ENCODE data around the gene RAB26.
A peak's percentile ranks its signal among the peaks of the same experiment; 100 is the strongest.
"Not testable (repeated sequence)": the region's sequence is repeated elsewhere in the genome, so short reads cannot be mapped to it uniquely, and the experiment has no call there.

RAB26 gene, protein sequence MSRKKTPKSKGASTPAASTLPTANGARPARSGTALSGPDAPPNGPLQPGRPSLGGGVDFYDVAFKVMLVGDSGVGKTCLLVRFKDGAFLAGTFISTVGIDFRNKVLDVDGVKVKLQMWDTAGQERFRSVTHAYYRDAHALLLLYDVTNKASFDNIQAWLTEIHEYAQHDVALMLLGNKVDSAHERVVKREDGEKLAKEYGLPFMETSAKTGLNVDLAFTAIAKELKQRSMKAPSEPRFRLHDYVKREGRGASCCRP

DNA sequence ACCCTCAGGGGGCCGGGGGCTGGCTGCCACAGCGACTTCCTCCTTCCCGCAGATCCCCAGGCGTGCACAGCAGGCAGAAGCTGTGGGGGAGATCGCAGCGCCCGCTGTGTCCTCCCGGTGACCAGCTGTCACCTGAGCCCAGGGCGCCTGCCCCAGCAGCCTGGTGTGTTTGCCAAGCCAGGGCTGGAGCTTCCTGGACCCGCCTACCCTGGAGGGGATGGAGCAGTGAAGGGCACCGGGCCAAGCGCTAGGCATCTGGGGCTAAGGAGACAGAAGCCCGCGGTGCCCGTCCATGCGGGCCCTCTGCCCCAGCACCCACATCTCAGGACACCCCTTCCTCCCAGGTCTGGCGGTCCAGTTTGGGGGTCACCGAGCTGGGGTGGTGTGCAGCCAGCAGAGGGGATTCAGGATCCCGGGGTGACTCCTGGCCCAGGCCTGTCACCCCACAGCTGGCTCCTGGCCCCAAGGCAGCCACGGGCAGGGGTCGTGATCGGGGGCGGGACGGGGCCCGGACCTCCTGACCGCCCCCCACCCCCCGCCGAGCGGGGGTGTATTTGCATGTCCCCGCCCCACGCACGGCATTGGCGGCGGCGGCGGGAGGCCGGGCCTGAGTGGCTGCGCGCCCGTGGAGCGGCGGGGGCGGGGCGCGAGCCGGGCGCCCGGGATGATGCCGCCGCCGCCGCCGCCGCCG is at the start of gene RAB26:
RAB26 (plus strand) TSS at position 645 of the 691 bp plus-strand sequence. CDS start 159 bp downstream, outside the sequence.
- DNase-seq (ENCODE audit: low read depth) = peak; percentile 32

DNA sequence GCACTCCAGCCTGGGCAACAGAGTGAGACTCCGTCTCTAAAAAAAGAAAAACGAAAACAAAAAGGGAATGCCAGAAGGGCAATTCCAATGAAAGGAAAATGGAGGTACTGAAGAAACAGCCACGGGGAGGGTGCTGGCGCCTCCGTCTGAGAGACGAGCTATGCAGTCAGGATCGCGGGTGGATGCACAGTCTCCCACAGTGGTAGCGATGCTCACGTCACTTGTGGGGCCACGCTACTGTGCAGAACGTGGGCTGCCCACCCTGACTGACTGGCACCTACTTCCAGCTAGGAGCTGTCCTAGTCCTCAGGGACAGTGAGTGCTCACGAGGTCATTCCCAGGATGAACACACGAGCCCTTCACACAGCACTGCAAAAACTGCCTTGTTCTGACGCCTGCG is 46.8 kb upstream of the RAB26 start:
- not testable (repeated sequence) for DNase-seq (ENCODE audit: low read depth)

DNA sequence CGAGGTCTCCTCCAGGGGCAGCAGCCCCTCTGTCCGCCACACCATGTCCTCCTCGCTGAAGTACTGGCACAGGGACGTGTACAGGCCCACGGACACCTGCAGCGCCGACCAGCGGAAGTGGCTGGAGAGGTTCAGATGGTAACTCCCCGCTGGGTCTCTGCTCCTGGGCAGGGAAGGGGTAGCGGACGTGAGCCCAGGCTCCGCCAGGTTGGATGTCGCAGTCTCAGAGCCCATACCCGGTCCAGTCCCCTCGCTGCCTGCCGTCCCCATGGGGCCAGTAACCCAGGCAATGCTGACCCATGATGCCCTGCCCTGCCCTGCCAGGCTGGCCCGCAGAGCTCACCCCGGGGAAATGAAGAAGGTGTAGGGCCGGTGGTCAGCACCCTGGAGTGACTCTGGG is 46.0 kb upstream of the RAB26 start:
- DNase-seq (ENCODE audit: low read depth) = no peak

DNA sequence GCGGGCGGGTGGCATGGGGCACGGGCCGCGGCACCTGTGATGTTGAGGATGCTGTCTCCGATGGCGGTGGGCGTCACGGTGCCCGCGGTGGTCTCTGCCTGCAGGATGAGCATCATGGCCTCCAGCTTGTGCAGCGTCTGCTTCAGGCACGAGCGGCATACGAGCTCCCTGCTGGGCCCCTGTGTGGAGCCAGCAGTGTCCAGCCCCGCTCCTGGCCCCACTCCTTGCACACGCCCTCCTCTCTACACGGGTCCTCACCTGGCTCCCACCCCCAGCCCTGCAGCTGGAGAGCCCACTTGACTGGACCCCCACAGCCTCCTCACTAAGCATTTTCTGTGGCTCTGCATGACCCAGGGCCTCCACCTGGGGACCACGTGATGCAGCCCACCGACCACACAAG is 44.0 kb upstream of the RAB26 start:
- not testable (repeated sequence) for DNase-seq (ENCODE audit: low read depth)

DNA sequence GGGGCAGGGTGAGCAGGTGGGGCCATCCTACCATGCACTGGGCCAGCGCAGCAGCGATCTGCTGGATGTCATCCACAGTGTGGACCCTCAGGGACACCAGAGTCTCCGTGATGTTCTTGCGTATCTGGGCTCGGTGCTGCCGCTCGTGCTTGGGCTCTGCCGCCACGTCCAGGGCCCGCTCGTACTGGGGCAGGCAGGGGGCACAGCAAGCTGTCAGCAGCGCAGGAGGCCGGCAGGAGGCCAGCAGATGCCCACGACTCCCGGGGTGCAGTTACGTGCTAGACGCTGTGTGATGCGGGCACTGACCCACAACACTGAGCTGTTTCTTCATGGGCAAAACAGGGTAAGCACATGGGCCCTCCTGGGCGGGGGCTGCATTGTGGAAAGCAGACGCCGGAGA is 43.1 kb upstream of the RAB26 start:
- not testable (repeated sequence) for DNase-seq (ENCODE audit: low read depth)

DNA sequence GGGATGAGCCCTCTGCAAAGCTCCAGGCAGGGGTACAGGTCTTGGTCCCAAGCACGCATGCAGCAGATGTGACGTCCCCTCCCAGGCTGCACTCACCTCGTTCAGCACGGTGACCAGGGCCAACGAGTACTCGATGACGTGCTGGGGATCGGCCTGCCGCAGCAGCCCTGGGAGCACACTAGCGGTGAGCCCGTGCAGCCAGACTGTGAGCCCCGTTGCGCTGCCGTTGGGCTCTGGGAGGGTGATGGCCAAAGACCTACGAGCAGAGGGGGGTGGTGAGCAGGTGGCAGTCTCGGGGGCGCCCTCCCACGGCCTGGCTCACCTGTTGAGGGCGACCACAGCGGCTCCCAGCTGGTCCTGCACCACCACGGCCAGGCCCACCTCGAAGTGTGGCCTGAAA is 42.7 kb upstream of the RAB26 start:
- not testable (repeated sequence) for DNase-seq (ENCODE audit: low read depth)

DNA sequence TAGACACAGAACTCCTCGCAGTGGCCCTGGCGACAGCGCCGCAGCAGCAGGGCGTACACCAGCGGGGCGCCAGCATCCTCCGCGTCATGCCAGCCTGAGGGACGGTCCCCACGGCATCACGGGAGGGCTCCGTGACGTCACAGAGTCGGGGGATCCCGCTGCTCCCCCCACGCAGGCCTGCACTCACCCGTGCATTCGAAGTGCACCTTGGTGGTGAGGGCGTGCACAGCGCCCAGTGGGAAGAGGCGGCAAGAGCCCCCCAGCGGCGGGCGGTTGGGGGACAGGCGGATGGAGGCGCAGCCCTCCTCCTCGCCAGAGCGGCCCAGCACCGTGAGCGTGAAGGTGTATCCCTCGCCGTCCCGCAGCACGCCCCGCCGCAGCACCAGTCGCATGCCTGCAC is 42.2 kb upstream of the RAB26 start:
- DNase-seq (ENCODE audit: low read depth) = not testable (repeated sequence)

DNA sequence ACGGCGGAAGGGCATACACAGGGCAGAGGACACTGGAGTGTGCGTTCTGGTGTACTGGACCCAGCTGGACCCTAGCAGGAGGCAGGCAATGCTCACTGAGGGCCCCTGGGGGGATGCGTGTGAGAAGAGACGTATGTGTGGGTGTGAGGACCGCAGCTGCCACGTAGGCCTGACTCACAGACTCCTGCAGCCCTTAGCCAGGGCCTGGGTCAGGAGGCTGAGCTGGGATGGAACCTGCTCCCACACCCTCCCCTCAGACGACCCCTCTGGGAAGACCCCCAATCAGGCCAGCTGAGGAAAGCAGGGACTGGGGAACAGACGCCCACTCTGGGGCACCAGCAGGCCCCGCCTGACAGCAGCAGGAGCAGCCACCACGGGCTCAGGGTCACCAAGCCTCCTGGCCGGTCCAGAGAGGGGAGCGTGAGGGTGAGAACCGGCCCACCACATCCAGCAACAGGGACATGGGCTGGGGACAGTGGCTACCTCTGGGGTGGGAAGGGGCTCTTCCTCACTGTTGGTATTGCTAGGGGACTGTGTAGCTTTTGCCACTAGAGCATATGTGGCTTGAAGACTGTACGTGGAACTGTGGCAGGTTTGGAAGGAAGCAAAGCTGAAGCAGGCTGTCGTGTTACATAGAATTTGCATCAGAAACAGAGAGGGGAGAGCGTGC is 41.2 kb upstream of the RAB26 start:
- not testable (repeated sequence) for DNase-seq (ENCODE audit: low read depth)

DNA sequence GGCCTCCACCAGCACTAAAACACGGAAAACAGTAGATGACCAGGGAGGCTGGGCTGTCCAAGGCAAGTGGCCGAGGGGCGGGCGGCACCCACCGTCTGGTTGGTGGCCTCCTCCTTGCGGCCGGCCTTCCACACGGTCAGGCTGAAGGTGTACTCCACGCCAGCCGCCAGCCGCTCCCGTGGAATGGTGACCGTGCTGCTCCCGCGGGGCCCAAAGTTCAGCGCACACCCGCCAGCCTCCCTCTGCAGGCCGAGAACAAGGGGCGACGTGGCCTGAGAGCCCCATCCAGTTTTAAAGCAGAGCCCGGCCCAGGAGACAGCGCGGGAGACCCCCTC is 40.7 kb upstream of the RAB26 start:
- DNase-seq (ENCODE audit: low read depth) = not testable (repeated sequence)

DNA sequence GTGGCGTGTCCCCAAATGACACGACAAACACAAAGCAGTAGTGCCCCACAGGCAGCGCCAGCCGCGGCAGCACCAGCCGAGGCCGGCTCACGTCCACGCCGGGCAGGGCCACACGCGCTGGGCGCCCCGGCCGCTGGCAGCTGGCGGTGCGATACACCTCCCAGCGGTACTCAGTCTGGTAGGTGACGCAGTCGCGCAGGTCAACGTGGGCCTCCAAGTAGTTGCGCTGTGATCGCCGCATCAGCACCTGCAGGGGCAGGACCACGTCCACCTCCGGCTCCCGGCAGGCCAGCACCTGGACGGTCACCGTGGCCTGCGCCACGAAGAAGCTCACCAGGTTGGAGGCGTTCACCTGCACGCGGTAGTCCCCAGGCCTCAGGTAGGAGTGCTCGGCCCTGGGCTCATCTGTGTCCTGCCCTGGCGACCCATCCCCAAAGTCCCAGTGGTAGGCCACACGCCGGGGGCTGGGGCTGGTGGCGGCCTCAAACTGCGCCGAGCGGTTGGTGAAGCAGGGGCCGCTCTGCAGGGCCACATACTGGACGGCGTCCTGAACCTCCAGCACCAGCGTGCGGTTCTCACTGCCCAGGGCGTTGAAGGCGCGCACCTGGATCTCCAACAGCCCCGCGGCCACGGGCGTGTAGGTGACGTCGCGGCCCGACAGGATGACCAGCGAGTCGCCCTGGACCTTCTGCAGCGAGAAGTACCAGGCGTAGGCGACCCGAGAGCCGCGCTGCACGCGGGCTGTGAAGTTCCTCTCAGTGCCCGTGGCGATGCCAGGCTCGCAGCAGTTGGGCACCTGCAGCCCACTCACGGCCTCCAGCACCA is 39.8 kb upstream of the RAB26 start:
- not testable (repeated sequence) for DNase-seq (ENCODE audit: low read depth)

DNA sequence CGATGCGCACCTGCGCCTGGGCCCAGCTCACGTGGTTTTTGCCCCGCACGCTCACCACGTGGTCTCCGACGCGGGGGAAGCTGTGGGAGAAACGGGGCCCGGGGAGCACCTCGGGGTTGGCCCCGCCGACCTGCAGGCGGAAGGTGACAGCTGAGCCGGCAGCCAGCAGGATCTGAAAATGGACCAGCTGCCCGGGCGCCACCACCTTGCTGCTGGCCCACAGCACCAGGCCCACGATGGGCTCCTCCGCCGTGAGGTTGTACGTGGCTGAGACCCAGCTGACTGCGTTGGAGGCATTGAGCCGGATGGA is 39.2 kb upstream of the RAB26 start:
- not testable (repeated sequence) for DNase-seq (ENCODE audit: low read depth)

DNA sequence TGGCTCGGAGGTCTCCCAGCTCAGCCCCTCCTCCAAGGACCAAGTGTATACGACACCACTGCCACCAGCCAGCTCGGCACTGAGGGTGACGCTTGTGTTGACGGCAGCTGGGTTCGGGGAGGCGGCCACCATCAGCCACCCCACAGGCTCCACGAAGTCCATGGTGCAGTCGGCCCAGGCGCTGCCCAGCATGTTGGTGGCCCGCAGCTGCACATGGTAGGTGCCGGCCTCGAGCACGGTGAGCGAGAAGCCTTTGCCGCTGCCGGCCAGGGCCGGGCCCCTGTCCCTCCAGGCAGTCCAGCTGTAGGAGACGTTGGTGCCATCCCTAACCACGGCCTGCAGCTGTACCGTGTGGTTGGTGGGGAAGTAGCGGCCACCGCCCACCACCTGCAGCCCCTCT is 38.6 kb upstream of the RAB26 start:
- not testable (repeated sequence) for DNase-seq (ENCODE audit: low read depth)

DNA sequence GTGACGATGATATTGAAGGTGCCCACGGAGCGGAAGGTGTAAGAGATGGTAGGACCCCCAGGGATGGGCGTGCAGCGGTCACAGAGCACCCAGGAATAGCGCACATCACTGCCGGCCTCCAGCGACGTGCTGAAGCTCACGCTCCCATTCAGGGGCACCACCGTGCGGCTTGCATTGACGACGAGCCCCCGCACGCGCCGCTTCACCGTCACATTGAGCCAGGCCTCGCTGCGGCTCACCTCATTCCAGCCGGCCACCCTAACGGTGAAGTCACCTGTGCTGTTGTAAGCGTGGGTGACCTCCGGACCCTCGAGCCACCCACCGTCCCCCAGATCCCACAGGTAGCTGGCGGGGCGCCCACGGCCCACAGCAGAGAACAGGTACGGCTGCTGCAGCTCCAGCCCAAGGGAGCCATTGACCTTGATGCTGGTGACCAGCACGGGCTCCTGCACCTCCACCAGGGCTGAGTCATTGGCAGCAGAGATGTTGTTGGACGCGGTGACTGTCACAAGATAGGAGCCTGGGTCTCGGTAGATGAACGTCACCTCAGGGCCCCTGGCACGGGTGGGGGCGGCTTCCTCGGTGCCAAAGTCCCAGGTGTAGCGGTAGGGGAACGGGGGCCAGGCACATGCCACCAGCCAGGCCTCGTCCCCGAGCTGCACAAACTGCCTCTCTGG is 38.0 kb upstream of the RAB26 start:
- not testable (repeated sequence) for DNase-seq (ENCODE audit: low read depth)

DNA sequence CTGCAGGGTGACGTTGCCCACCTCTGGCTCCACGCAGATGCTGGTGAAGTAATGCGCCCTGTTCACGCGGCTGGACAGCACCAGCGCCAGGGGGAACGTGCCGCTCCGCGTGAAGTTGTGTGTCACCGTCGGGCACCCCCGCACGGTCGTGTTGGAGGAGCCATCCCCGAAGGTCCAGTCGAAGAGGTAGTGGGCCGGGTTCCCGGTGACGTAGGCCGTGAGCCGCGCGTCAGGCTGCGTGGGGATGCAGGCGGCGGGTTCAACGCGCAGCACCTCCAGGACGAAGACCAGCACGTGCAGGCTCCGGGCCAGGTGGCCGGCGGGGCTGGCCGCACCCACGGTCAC is 37.4 kb upstream of the RAB26 start:
- not testable (repeated sequence) for DNase-seq (ENCODE audit: low read depth)

DNA sequence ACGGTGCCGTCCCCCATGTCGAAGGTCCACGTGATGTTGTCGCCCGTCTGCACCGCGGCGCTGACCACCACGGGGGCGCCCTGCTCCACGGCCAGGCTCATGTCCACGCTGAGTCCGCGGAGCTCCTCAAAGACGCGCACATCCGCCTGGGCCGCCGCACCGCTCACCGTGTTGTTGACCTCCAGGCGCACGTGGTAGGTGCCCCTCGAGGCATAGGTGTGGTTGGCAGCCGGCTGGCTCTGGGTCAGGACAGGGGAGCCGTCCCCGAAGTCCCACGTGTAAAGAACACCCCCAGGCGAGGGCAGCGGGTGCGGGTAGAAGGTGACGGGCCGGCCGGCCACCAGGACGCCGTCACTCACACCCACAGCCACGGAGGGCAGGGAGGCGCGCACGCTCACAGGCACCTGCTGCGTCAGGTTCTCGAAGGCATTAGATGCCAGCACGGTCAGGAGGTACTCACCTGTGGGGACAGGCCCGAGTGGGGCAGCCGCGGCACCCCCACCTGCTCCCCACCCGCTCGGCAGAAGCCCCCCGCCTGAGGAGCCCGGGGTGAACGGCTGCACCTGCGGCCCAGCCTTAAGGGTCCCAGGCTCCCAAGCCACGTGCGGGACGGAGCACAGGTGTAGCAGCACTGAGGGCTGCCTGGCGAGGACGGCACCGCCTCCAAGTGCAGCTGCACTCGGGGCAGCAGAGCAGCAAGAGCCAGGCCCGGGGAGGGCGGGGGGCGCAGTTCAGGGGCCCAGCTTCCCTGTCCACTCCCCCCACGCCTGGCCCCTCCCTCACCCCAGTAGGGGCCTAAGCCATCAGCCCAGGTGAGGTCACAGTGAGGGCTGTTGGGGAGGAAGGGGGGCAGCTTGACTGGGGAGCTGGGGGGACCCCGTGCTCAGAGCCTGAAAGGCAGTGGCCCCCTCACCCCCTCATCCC is 36.8 kb upstream of the RAB26 start:
- not testable (repeated sequence) for DNase-seq (ENCODE audit: low read depth)

DNA sequence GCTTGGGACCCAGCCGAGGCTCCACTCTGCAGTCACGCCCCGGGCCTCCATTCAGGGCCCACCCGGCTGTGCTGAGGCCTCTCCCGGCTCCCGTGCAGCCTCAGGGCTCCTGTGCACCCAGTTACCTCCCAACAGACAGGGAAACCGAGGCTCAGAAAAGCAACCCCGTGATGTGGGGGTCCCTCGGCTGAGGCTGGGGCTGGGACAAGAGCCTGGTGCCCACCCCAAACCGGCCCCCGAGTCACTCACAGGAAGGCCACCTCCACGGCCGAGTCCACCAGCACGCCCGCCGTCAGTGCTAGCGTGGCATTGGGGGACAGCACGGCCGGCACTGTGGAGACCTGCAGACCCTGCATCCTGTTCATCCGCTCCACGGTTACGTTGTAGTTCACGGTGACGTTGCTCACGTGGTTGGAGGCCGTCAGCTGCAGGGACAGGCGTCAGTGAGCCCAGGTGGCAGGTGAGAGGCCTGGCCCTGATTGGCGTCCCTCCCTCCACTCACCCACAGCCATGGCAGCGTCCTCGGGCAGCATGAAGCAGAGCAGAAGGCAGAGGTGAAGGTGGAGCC is 35.8 kb upstream of the RAB26 start:
- DNase-seq (ENCODE audit: low read depth) = not testable (repeated sequence)

DNA sequence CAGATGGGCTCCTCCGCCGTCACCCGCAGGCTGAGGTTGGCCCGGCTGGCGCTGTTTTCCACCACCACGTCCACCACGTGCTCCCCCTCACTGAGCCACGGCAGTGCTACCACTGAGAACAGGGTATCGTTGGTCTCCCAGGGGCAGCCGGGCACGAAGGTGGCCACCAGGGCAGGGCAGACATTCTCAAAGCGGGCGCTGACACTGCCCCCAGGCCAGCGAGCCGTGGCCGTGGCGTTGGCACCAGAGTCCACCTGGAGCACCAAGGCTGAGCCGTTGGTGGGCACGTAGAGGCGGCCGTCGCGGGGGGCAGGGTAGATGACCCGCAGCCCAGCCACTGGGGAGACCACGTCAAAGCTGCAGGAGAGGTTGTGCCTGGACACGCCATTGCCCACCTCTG is 34.2 kb upstream of the RAB26 start:
- not testable (repeated sequence) for DNase-seq (ENCODE audit: low read depth)

DNA sequence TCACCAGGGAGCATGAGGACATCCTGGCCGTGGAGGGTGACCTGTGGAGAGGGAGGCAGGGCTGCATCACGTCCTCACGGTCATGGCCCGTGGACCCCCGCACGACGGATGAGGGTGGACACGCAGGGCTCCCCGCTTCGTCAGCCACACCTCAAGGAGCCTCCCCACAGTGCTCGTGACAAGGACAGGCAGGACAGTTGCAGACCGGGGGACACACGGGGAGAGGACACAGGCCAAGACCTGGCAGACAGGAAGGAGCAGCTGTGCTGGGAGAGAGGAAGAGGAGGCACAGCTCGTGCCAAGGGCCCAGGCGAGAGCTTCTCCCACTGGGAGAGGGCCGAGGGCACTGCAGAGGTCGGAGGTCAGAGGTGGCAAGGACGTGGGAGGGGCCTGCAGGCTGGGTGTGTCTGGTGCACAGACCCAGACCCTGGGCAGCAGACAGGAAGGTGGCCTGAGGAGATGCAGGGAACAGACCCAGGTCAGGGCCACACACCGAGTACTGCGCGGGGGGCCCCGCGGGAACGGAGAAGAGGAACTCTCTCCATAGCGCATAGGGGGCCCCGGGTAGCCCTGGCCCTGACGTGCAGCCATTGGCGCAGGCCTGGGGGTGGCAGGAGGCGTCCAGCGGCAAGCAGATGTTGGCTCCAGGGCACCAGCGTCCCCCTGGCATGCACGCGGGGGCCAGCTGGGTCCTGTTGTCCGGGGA is 33.4 kb upstream of the RAB26 start:
- DNase-seq (ENCODE audit: low read depth) = not testable (repeated sequence)

DNA sequence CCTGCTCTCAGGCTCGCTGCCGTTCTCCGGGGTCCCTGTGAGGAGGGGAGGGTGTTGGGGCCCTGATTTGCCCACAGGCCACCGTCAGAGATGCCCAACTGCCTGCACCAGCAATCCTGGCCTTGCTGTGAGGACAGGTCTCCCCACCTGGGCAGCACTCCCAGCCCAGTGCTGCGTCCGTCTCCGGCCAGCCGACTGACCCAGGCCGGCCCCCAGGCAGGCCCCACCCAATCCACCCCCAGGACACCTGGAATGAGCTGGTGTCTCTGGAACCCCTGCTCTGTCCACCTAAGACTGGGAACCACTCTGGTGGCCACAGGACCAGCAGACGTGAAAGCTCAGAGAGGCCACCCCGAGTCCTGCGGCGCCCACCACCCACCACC is 32.8 kb upstream of the RAB26 start:
- DNase-seq (ENCODE audit: low read depth) = no peak

DNA sequence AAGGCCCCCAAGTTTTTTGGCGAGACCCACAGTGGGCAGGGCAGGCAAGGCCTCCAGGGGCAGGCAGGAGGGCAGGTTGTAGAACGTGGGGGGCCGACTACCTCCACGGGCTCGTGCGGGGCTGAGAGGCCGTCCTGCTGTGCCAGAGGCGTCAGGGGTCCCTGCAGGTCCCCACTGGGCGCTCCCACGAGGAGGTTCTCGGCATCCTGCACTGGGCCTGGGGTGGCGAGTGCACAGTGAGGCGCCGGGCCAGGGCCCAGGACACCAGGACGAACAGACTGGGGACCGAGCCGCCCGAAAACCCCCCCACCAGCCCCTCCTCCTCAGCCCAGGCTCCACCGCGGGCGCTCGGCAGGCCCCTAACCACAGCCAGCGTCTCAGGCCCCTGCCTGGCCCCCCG is 32.0 kb upstream of the RAB26 start:
- DNase-seq (ENCODE audit: low read depth) = not testable (repeated sequence)
